Activated T-cell treated with anti-CD3 and anti-CD28 coated beads, Interleukin-2, amount 50 U/mL, for 24 hours (primary cell): ENCODE results near the gene TFAP2E.
A peak's percentile ranks its signal among the peaks of the same experiment; 100 is the strongest.

Experiments
- DNase-seq: peaks from one replicate; pipeline ENCODE4 v3.0.0-alpha.2; 2020
- H3K27ac Mint-ChIP-seq: 2 replicates; pipeline ENCODE4 v1.8.0; 2020; ENCODE audit warnings: mild to moderate bottlenecking, mixed read lengths
- H3K27me3 Mint-ChIP-seq: 2 replicates; pipeline ENCODE4 v1.8.0; 2020; ENCODE audit warnings: mixed read lengths
- H3K36me3 Mint-ChIP-seq: 2 replicates; pipeline ENCODE4 v1.8.0; 2020; ENCODE audit warnings: low read depth, mixed read lengths
- H3K4me1 Mint-ChIP-seq: 2 replicates; pipeline ENCODE4 v1.8.0; 2020; ENCODE audit warnings: low read depth, mixed read lengths
- H3K4me3 Mint-ChIP-seq: 2 replicates; pipeline ENCODE4 v1.8.0; 2020; ENCODE audit warnings: mild to moderate bottlenecking, moderate library complexity, mixed read lengths
- H3K9me3 Mint-ChIP-seq: 2 replicates; pipeline ENCODE4 v1.8.0; 2020; ENCODE audit warnings: mixed read lengths

TFAP2E gene

DNA sequence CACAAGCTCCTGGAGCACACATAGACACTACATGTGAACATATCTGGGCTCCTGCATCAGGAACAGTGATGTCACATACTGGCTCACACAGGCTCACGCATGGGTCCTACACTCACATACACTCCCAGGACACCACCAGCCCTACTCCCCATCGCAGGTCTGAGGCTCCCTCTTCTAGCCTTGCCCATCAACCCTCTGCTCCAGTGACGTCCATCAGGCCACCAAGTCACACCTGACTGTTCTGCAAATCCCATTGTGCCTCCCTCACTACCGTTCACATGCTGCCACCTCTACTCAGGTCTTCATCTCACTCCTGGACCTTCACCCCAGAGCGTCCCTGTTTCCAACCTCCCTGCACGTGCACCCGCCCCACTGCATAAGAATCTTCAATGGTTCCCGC, 18.1 kb downstream of the TFAP2E start:
- H3K4me1 Mint-ChIP-seq: peaks cover 9% of the 10 kb centered on the region
- no peak overlapping the region for H3K27ac Mint-ChIP-seq
- no peaks in the 10 kb centered on the region for H3K9me3 Mint-ChIP-seq
- no peak overlapping the region for H3K4me3 Mint-ChIP-seq
- DNase-seq: no peak
- H3K36me3 Mint-ChIP-seq: peaks cover 10% of the 10 kb centered on the region
- no peaks in the 10 kb centered on the region for H3K27me3 Mint-ChIP-seq

DNA sequence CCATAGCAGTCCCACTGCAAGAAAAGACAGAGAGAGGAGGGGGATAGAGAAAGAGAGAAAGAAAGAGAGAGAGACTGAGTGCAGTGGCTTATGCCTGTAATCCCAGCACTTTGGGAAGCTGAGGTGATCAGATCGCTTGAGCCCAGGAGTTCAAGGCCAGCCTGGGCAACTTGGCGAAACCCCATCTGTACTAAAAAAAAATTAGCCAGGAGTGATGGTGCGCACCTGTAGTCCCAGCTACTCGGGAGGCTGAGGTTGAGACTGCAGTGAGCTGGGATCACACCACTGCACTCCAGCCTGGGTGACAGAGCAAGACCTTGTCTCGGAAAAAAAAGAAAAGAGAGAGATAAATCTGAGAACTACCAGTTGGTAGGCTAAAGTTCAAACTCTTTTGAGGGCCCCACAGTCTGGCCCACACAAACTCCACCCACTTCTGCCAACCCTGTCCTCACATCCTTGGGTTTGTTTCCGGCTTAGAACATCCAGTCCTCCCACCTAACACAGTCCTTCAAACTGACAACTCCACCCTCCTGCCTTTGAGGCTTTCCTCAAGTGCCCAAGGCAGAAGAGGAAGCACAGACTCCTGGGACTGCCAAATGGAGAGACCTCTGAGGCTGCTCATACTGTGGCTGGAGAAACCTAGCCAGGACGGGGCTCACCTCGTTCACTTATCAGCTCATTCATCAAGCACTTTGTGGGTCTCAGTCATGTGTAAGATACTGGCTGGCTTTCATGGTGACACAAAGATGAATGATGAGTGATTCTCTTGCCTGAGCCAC, 20.1 kb downstream of the TFAP2E start:
- Mint-ChIP-seq H3K36me3 (peaks cover 24% of the 10 kb centered on the region), H3K4me1 (peaks cover 9% of the 10 kb centered on the region), H3K27ac (peak overlapping the region; percentile 5), H3K27me3 (no peaks in the 10 kb centered on the region), H3K9me3 (no peaks in the 10 kb centered on the region), H3K4me3 (no peak overlapping the region)
- DNase-seq: no peak

DNA sequence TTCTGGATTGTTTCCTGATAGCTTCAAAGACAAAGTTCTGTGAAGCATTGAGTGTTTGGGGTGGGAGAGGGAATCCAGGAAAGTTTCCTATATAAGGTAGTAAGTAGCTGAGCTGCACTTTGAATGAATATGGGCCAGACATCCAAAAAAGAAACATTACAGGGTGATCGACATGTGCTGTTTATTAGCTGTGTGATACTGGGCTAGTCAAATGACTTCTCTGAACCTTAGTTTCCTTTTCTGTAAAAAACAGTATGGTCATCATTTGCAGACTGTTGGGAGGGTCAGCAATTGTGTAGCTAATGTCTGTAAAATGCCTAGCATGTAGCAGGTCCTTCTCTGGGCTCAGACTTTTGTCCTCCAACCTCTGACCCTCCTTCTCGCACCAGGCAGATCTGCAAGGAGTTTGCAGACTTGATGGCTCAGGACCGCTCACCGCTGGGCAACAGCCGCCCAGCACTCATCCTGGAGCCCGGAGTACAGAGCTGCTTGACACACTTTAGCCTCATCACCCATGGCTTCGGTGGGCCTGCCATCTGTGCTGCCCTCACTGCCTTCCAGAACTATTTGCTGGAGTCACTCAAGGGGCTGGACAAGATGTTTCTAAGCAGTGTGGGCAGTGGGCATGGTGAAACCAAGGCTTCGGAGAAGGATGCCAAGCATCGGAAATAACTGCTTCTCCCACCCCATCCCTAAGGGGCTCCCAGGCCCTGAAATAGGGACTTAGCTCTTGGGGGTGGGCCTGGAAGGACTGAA, 21.1 kb downstream of the TFAP2E start:
- Mint-ChIP-seq H3K9me3 (no peaks in the 10 kb centered on the region), H3K27me3 (no peaks in the 10 kb centered on the region), H3K4me1 (peaks cover 9% of the 10 kb centered on the region), H3K4me3 (no peak overlapping the region), H3K27ac (no peak overlapping the region), H3K36me3 (peaks cover 32% of the 10 kb centered on the region)
- no peak for DNase-seq

GRCh38 chr1:35595684-35596083, 22.6 kb downstream of the TFAP2E start:
- no peak overlapping the region for H3K4me3 Mint-ChIP-seq
- H3K4me1 Mint-ChIP-seq: peaks cover 9% of the 10 kb centered on the region
- no peaks in the 10 kb centered on the region for H3K27me3 Mint-ChIP-seq
- peaks cover 44% of the 10 kb centered on the region for H3K36me3 Mint-ChIP-seq
- H3K27ac Mint-ChIP-seq: no peak overlapping the region
- DNase-seq: no peak
- H3K9me3 Mint-ChIP-seq: no peaks in the 10 kb centered on the region

GRCh38 chr1:35597870-35598269, 24.8 kb downstream of the TFAP2E start:
- Mint-ChIP-seq H3K36me3 (peaks cover 60% of the 10 kb centered on the region), H3K9me3 (no peaks in the 10 kb centered on the region), H3K4me1 (peaks cover 9% of the 10 kb centered on the region), H3K27me3 (no peaks in the 10 kb centered on the region), H3K27ac (no peak overlapping the region), H3K4me3 (no peak overlapping the region)
- no peak for DNase-seq

GRCh38 chr1:35598895-35599294, 25.8 kb downstream of the TFAP2E start:
- peaks cover 70% of the 10 kb centered on the region for H3K36me3 Mint-ChIP-seq
- H3K9me3 Mint-ChIP-seq: no peaks in the 10 kb centered on the region
- no peak overlapping the region for H3K4me3 Mint-ChIP-seq
- no peak for DNase-seq
- no peaks in the 10 kb centered on the region for H3K27me3 Mint-ChIP-seq
- H3K4me1 Mint-ChIP-seq: peaks cover 1% of the 10 kb centered on the region
- H3K27ac Mint-ChIP-seq: no peak overlapping the region

- no peaks in the 10 kb centered on the region for H3K27me3 Mint-ChIP-seq
- no peaks in the 10 kb centered on the region for H3K4me1 Mint-ChIP-seq
- H3K9me3 Mint-ChIP-seq: no peaks in the 10 kb centered on the region
- H3K36me3 Mint-ChIP-seq: peaks cover 76% of the 10 kb centered on the region
- no peak for DNase-seq
- no peak overlapping the region for H3K4me3 Mint-ChIP-seq
- no peak overlapping the region for H3K27ac Mint-ChIP-seq
Observed at GRCh38 chr1:35599411-35599810, 26.3 kb downstream of the TFAP2E start.

GRCh38 chr1:35600593-35600992, 27.5 kb downstream of the TFAP2E start:
- H3K27ac Mint-ChIP-seq: no peak overlapping the region
- H3K4me1 Mint-ChIP-seq: no peaks in the 10 kb centered on the region
- H3K4me3 Mint-ChIP-seq: no peak overlapping the region
- H3K36me3 Mint-ChIP-seq: peaks cover 87% of the 10 kb centered on the region
- no peak for DNase-seq
- H3K9me3 Mint-ChIP-seq: no peaks in the 10 kb centered on the region
- no peaks in the 10 kb centered on the region for H3K27me3 Mint-ChIP-seq

- Mint-ChIP-seq H3K4me1 (peaks cover 13% of the 10 kb centered on the region), H3K27ac (no peak overlapping the region), H3K4me3 (no peak overlapping the region), H3K9me3 (no peaks in the 10 kb centered on the region), H3K27me3 (no peaks in the 10 kb centered on the region), H3K36me3 (peaks cover 94% of the 10 kb centered on the region)
- no peak for DNase-seq
Observed at GRCh38 chr1:35603468-35603867, 30.4 kb downstream of the TFAP2E start.

- DNase-seq: no peak
- Mint-ChIP-seq H3K9me3 (no peaks in the 10 kb centered on the region), H3K27ac (no peak overlapping the region), H3K27me3 (no peaks in the 10 kb centered on the region), H3K4me1 (peaks cover 13% of the 10 kb centered on the region), H3K4me3 (no peak overlapping the region), H3K36me3 (peaks cover 94% of the 10 kb centered on the region)
Observed at GRCh38 chr1:35603941-35604340, 30.8 kb downstream of the TFAP2E start.

DNA sequence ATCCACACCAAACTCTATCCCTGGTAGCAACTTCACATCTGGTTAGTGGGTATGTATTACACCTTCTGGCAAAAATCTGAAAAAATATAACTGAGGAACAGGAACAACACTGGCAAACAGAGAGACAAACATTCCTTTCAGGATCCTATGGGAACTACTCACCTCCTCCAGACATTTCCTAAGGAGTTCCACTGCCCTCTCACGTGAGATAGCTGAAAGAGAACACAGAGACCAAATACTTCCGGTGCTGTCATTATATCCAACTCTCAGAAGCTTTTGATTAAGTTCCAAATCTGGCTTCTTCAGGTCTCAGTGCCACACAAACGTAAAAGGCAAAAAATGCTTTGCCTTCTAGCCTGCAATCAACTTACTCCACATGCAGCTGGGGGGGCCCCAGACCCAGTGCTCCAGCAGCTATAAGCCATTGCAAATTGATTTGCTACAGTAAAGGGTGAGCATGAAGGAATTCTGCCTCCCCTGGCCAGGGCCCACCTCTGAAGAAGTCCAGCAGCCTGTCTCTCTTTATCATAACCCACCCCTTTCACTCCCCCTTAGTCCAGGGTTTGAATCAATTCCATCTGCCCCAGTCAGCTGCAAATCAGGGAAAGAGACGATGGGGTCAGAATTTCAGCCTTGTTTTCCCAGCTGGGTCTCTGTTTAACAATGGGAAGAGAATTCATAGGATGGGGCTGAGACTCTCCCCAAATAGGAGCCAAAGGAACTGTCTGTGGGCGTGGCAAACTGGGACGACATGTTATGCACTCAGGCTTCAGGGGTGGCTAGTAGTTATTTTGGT, 32.2 kb downstream of the TFAP2E start:
- peak overlapping the region; percentile 48 for H3K27ac Mint-ChIP-seq
- H3K4me1 Mint-ChIP-seq: peaks cover 13% of the 10 kb centered on the region
- no peak overlapping the region for H3K4me3 Mint-ChIP-seq
- H3K9me3 Mint-ChIP-seq: no peaks in the 10 kb centered on the region
- H3K36me3 Mint-ChIP-seq: peaks cover 95% of the 10 kb centered on the region
- no peak for DNase-seq
- no peaks in the 10 kb centered on the region for H3K27me3 Mint-ChIP-seq

DNA sequence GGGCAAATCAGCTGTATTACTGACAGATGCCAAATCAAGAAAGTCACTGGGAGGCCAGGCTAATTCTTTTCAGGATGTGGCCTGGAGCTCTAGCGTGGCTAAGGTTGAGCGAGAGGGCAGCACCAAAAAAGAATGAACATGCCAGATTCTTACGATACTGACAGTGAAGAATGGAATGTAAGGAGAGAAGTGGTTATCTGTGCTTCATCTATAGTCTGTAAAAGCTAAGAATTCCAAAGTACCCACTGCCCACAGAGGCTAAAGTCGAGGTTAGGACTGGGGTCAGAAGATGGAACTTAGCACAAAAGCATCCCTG, 32.7 kb downstream of the TFAP2E start:
- Mint-ChIP-seq H3K9me3 (no peaks in the 10 kb centered on the region), H3K27ac (no peak overlapping the region), H3K36me3 (peaks cover 94% of the 10 kb centered on the region), H3K4me3 (no peak overlapping the region), H3K4me1 (peaks cover 13% of the 10 kb centered on the region), H3K27me3 (no peaks in the 10 kb centered on the region)
- DNase-seq: no peak

DNA sequence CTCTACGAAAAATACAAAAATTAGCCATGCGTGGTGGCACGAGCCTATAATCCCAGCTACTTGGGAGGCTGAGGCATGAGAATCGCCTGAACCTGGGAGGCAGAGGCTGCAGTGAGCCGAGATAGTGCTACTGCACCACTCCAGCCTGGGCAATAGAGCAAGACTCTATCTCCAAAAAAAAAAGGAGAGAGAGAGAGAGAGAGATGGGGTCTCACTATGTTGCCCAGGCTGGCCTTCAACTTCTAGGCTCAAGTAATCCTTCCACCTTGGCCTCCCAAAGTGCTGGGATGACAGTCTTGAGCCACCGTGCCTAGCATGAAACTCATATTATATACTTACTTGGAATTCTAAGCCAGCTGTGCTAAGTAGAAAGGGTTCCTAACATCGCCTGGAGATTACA, 38.5 kb downstream of the TFAP2E start:
- no peak overlapping the region for H3K27ac Mint-ChIP-seq
- H3K9me3 Mint-ChIP-seq: no peaks in the 10 kb centered on the region
- H3K4me1 Mint-ChIP-seq: peaks cover 23% of the 10 kb centered on the region

GRCh38 chr1:35615440-35615839, 42.3 kb downstream of the TFAP2E start:
- no peak for DNase-seq
- Mint-ChIP-seq H3K9me3 (no peaks in the 10 kb centered on the region), H3K27ac (no peak overlapping the region), H3K36me3 (peaks cover 84% of the 10 kb centered on the region), H3K4me3 (no peak overlapping the region), H3K27me3 (no peaks in the 10 kb centered on the region), H3K4me1 (peaks cover 16% of the 10 kb centered on the region)

More for the DNA sequence above, 38.5 kb downstream of the TFAP2E start:
- Mint-ChIP-seq H3K36me3 (peaks cover 90% of the 10 kb centered on the region), H3K4me3 (no peak overlapping the region), H3K27me3 (no peaks in the 10 kb centered on the region)
- no peak for DNase-seq
